Fibroblast of gingiva (primary cell): ENCODE measurements around the gene POU2F1.
"Not testable (repeated sequence)": the region's sequence is repeated elsewhere in the genome, so short reads cannot be mapped to it uniquely, and the experiment has no call there.

Experiments used
- DNase-seq: peaks from one replicate; pipeline ENCODE4 v3.0.0-alpha.2; 2011; ENCODE audit warnings: low read depth

The POU2F1 gene

GRCh38 chr1:167205306-167206050 lies 15.2 kb upstream of the POU2F1 start:
- DNase-seq, result not testable (repeated sequence)

- DNase-seq, result no peak
Observed at GRCh38 chr1:167206166-167206835, 14.4 kb upstream of the POU2F1 start.

- DNase-seq, result no peak
Observed at GRCh38 chr1:167207940-167208623, 12.6 kb upstream of the POU2F1 start.

GRCh38 chr1:167208624-167208976 lies 12.1 kb upstream of the POU2F1 start:
- DNase-seq, result no peak

GRCh38 chr1:167209044-167209443 lies 11.6 kb upstream of the POU2F1 start:
- DNase-seq, result no peak

GRCh38 chr1:167210966-167211674 lies 9.6 kb upstream of the POU2F1 start:
- no peak for DNase-seq

GRCh38 chr1:167212025-167212424 lies 8.7 kb upstream of the POU2F1 start:
- no peak for DNase-seq

- no peak for DNase-seq
Observed at GRCh38 chr1:167216809-167217208, 3.9 kb upstream of the POU2F1 start.

- no peak for DNase-seq
Observed at GRCh38 chr1:167219194-167219593, 1.5 kb upstream of the POU2F1 start.

GRCh38 chr1:167219646-167220536 lies 795 bp upstream of the POU2F1 start:
- DNase-seq, result peak; percentile 43

GRCh38 chr1:167221126-167221737 lies 546 bp downstream of the POU2F1 start:
- DNase-seq, result no peak

GRCh38 chr1:167221738-167222610 lies 1.3 kb downstream of the POU2F1 start:
- peak; percentile 81 for DNase-seq

GRCh38 chr1:167223144-167224103 lies 2.7 kb downstream of the POU2F1 start:
- no peak for DNase-seq

GRCh38 chr1:167224734-167225235 lies 4.1 kb downstream of the POU2F1 start:
- DNase-seq, result not testable (repeated sequence)

- no peak for DNase-seq
Observed at GRCh38 chr1:167225920-167226319, 5.2 kb downstream of the POU2F1 start.

- DNase-seq, result no peak
Observed at GRCh38 chr1:167227934-167228378, 7.3 kb downstream of the POU2F1 start.

- DNase-seq, result no peak
Observed at GRCh38 chr1:167229719-167230385, 9.2 kb downstream of the POU2F1 start.

GRCh38 chr1:167230437-167230836 lies 9.8 kb downstream of the POU2F1 start:
- DNase-seq, result no peak
